Skeletal muscle cell (primary cell): ENCODE results near the gene NR2C2AP.

Source experiments
- DNase-seq: peaks from one replicate; pipeline ENCODE4 v3.0.0-alpha.2; 2010; ENCODE audit warnings: low read depth
- H3K4me3 ChIP-seq: 2 replicates; pipeline ENCODE4 v1.5.1; 2011; ENCODE audit warnings: low read depth, mild to moderate bottlenecking, control low read depth, low read length, moderate library complexity

Gene NR2C2AP

DNA sequence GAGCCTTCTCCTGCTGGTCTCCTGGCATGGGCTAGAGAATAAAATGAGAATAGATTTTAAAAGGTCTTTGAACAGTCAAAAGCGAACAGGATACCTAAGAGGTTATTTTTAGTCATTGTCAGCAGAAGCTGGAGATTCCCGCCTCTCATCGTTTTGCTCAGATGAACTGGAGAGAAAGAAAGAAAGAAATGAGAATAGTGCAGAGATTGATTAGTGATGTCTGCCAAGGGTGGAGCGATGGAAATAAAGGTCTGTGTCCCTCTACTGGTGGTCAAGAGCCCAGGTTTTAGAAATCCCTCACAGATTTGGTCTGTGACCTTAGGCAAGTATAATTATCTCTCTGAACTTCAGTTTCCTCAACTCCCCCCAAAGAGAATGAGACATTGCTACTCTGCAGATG lies 13.9 kb upstream of the NR2C2AP start:
- no peak for DNase-seq
- H3K4me3 ChIP-seq: no peak overlapping the region

DNA sequence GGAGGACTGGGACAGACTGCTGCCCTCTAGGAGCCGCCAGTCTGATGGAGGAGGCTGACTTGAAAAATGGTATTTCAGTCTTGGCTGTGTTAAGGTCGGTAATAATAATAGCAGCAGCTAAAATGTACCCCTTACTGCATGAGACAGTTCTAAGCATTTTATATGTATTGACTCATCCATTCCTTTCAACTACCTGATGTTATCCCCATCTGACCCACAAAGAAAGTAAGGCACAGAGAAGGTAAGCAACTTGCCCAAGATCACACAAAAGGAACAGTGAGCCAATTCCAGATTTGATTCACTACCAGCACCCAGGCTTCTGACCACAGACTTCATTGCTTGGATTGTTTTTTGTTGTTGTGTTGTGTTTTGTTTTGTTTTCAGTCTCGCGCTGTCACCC lies 12.6 kb upstream of the NR2C2AP start:
- no peak for DNase-seq
- no peak overlapping the region for H3K4me3 ChIP-seq

DNA sequence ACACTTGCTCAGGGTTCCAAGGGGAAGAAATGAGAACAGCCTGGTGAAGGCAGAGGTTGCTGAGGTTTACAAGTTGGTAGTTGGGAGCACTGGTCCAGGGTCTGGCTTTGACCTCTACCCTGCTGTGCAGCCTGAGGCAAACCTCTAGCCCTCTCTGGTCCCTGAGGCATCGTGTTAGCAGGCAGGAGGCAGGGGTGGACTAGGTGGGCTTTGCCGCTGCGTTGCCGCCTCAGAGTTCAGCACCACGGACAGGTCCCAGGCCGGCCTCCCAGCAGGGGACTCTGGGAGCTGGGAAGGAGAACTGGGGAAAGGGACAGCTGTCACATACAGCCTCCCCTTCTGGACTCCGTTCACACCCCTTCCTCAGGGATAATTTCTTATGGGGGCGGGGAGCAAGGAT lies 11.7 kb upstream of the NR2C2AP start:
- no peak overlapping the region for H3K4me3 ChIP-seq
- DNase-seq: no peak

DNA sequence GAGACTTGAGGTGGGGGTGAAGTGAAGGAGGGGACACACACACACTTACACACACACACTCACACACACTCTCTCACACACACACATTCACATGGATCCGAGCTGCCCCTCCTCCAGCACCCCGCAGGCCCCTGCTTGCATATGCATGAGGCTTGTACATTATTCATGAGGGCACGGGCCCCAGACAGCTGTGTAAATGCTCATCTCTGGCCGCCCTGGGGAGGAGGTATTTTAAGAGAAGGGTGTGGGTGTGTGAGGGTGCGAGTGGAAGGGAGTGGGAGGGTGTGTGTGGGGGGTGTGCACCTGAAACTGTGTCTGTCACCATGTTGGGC lies 10.9 kb upstream of the NR2C2AP start:
- no peak for DNase-seq
- H3K4me3 ChIP-seq: no peak overlapping the region

DNA sequence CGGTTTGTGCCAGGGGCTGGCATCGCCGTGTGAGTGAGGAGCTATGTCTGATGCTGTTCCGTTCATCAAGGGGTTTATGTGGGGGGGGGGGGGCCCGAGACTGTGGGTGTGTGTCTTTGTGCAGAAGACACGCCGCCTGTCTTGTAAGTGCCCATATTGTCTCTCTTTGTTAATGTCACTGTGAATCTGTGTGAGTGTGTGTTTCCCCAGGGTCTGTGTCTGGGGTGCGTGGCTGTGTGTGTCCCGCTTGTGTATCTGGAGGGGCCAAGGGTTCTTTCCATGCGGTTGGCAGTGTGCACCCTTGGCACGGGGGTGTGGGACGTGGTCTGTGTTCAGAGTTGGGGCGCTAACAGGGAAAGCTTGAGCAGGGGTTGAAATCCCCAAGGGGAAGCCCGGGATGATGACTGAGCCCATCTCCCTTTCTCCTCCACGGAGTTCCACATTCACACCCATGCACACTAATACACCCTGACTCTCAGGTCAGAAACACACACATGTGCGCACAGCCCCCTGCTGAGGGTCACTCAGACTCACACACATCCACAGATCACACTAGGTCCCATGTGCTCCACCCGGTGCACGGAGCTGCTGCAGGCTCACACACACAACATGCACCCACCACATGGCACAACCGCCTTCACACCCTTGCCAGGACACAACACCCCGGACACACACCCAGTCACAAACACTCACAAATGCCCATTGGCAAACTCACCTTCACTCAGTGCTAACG lies 10.4 kb upstream of the NR2C2AP start:
- H3K4me3 ChIP-seq: no peak overlapping the region
- DNase-seq: no peak

DNA sequence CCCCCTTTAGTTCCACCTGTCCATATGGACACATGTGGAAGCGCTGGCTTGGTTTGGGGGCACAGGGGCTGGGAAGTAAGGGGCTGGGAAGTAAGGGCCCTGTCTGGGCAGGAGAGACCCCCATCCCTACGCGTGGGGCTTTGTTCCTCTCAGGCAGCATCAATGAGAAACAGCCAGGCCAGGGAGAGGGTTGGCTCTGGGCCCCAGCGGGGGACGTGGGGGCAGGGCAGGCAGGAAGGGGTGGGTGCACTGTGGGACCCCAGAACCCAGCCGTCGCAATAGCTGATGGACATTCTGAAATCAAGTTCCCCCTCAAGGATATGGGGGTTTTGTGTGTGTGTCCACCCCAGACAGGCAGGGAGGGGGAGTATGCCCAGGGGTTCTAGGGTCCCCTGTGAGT lies 9.7 kb upstream of the NR2C2AP start:
- H3K4me3 ChIP-seq: no peak overlapping the region
- DNase-seq: no peak

DNA sequence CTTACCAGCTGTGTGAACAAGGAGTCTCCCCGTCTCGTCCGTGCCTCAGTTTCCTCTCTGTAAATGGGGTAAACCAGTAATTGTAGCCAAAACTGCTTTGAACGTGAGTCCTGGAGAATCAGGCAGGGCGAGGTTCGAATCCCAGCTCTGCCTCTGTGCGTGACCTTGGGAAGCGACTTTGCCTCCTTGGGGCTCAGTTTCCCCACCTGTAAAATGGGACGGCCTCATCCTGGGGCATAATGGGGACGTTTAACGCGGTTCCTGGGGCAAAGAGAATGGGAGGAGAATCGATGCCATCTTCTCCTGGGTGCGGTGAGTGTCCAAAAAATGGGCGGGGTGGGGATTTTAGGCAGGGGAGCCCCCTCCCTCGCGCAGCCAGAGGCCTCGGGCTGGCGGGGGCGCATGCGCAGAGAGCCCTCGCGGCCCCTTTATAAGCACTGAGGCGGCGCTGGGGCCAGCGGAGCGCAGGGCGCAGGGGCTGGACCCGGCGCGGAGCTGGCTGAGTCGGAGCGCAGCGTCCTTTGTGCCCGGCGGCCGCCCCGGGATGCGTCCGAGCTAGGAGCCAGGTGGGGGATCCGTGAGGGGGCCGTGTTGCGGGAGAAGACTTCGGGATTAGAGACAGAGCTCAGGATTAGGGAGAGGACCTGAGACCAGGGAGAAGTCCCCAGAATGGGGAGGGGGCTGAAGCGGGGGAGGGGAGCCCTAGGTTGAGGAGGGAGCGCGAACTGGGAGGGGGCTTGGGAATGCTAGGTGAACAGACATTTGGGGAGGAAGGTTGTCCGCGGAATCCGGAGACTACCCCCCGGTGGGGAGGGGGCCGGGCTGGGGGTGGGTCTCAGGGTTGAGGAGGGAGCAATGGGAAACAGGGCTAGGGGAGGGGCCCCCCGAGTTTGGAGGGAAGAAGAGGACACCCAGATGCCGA lies 8.5 kb upstream of the NR2C2AP start, which contains the start of gene NCAN:
Gene NCAN, plus strand, starts transcription at position 460 of the 922 bp plus-strand sequence. CDS start 4,996 bp downstream, outside the sequence.
- DNase-seq: no peak
- H3K4me3 ChIP-seq: no peak within 1 kb of the TSS

DNA sequence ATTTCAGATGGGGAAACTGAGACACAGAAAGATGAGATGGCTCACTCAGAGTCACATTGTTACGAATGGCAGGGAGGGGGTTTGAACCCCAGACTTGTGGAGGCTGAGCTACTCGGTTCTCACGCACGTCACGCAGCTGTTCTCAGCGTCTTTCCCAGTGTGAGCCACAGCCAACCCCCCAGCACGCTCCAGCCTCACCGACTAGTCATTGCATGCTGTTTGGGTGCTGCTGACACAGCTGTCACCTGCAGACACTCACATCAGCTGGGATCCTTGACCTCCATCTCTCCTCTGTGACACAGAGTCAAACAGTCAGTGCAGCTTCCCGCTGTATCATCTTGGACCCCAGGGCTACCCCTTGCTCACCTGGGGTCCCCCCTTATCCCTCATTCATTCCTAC lies 6.2 kb upstream of the NR2C2AP start:
- no peak for DNase-seq
- H3K4me3 ChIP-seq: no peak overlapping the region

DNA sequence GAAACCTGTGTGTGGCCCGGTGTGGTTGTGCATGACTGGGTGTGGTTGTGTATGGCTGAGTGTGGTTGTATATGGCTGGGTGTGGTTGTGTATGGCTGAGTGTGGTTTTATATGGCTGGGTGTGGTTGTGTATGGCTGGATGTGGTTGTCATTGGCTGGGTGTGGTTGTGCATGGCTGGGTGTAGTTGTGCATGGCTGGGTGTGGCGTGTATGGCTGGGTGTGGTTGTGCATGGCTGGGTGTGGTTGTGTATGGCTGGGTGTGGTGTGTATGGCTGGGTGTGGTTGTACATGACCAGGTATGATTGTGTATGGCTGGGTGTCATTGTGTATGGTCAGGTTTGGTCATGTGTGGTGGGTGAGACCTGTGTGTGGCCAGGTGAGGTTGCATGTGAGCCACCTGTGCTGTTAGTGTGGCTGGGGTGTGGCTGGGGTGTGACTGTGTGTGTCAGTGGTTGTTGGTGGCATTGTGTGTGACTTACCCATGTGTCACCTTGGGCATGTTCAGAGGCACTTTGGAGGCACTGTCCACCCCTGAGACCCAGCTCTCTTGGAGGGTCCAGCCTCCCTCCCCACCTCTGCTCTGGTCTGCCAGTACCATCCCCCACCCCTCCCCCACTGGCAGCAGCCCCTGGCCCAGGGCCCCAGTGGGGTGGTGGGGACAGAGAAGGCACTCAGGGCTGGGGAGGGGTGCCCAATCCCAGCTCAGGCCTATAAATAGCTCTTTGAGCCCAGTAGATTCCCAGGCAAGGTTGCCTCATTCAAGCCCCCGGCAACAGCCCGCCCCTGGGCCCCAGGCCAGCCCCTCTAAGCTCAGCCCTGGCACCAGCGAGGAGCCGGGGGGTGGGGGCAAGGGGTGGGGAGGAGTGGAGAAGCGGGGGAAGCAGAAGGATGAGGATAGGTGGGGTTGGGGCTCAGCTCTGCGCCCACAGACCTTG lies 4.7 kb upstream of the NR2C2AP start:
- no peak for DNase-seq
- H3K4me3 ChIP-seq: no peak overlapping the region

DNA sequence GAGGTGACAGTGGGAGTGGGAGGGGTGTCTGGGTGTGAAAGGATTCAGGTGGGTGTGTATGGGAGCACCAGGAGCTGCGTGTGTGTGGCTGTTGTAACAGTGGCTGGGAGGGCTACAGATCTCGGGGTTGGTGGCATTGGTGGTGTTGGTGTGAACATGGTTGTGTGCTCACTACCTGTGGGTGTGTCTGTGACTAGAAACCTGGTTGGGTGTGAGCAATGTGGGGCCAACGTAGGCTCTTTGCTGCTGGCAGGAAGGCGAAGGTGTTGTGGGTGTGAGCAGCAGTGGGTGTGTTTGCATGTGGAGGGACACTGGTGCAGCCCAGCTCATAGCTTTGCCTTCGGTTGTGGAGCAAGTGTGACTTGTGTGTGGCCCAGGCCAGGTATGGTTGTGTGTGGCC lies 3.7 kb upstream of the NR2C2AP start:
- DNase-seq: no peak
- no peak overlapping the region for H3K4me3 ChIP-seq

DNA sequence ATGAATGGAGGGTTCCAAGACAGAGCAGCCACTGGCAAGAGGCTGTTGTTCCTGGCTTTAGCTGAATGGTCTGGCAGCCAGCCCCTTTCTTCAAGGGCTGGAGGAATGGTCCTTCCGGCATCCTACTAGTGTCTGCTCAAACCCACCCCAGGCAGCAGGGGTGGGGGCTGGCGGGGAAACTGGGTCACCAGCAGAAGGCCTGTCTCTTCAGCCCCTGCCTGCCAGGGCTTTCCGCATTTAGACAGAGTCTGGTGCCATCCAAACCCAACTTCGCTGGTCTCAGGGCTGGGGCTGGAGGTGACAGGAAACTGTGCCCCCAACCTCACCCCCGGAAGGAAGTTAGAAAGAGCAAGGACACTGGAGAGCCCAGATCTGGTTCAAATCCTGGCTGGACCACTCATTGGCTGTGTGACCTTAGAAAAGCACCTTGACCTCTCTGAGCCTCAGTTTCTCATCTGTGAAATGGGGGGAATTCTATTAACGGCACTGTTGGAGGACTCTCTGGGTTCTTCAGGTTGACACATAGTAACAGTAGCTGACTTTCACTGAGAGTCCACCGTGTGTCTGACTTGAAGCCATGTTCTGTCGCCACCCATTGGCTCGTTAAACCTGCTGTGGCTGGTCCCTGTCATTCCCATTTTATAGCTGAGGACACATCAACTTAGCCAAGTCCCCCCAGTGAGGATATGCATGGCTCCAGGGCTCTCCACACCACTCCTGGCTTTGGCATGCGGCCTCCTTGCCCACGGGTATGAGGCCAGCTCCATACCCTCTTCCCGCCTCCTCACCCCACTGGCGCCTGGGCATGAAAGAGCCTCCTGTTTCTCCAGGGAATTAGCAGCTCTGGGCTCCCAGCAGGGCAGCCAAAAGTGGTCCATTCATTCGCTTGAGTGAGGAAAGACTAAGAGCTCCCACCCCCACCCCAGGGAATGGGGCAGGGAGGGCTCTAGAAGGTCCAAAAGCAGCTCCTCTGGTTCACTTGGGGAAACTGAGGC lies 2.5 kb upstream of the NR2C2AP start:
- H3K4me3 ChIP-seq: no peak overlapping the region
- no peak for DNase-seq

DNA sequence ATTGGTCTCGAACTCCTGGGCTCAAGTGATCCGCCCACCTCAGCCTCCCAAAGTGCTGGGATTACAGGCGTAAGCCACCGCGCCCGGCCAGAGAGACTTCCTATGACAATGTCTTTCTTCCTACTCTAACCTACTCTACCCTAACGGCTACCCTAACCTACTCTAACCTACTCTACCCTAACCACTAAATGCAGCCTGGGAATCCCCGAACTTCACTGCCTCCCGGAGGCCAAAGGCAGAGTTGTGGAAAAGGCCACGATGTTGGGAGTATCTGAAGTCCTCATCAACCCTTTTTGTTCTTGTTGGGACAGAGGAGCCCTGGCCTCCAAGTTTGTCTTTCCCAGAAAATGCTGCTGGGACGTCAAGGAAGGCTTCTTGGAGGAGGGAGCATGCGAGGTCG lies 967 bp upstream of the NR2C2AP start:
- H3K4me3 ChIP-seq: no peak overlapping the region
- DNase-seq: no peak

DNA sequence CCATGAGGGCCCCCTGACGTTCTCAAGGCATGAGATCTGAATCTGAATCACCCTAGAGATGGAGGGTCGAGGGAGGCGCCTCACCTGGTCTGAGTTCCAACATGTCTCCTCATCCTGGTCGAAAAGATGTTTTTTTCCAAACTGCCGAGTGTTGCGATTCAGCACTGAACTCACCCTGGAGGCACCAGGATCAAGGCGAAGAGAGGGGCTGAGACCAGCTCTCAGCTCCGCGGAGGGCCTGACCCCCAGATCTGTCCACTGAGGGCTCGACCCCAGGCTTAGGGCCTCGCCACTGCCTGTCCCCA lies 555 bp downstream of the NR2C2AP start:
- no peak for DNase-seq
- peak overlapping the region; percentile 83 for H3K4me3 ChIP-seq

DNA sequence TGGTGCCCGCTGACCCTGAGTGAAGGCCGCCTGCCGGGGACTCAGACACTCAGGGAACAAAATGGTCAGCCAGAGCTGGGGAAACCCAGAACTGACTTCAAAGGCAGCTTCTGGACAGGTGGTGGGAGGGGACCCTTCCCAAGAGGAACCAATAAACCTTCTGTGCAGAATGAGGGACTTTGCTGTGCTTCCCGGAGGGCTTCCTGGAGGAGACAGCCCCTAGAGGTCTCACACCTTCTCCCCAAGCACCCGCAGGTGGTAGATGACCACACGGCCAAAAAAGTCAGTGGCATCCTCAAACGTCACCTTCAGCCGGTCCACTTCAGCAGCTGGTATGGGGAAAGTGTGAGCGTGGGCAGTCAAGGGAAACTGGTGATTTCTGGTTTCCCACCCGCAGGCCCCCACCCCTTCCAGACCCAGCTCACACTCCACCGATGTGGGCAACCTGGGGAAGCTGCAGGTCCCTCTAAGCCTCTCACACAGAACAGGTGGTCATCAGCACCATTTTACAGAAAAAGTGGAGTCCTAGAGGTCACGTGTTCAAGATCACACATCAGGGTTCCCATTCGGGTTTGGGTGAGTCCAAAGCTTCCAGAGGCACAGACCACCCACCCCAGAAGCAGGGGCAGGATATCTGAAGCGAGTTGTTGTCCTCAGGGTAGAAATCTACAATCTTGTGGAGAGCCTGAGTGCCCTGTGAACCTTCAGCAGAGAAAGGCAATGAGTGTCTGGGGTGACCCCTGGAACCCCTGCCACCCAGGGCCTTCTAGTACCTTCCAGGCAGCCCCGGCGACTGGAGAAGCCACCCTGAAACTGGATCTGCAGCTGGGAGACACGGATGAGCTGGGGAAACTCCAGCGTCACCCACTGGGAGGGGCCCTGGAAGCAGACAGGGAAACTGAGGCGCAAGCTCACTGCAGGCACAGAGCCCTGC lies 1.2 kb downstream of the NR2C2AP start:
- peak overlapping the region; percentile 83 for H3K4me3 ChIP-seq
- DNase-seq: no peak

DNA sequence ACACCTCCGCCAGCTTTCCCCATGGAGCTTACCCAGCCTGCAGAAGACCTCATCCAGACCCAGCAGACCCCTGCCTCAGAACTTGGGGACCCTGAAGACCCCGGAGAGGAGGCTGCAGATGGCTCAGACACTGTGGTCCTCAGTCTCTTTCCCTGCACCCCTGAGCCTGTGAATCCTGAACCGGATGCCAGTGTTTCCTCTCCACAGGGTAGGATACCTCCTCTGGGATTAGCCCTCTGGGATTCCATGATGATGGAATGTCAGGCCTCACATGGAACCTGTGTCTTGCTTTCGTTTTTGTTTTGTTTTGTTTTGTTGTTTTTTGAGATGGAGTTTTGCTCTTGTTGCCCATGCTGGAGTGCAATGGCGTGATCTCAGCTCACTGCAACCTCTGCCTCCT lies 9.3 kb downstream of the NR2C2AP start:
- no peak for DNase-seq
- no peak overlapping the region for H3K4me3 ChIP-seq

DNA sequence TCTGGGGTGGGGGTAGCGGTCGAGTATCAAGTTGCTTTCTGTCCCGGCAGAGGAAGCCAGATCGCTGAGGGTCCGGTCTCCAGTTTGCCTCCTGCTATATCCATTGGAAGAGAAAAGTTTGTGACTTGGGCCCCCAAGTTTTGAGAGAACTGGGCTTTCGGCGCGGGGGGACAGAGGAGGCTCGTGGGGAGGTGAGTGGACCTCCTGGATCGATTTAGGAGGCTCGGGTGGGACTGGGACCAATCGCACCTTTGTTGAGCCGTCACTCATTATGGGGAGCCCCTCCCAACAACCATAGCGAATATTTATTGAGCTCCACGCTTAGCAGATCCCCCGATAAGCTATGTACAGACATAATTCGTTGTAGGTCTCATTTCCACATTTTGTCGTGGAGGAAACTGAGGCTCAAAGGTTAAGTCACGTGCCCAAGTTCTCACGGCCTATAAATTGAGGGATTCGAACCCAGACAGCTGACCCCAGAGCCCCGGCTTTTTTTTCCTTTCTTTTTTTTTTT lies 10.2 kb downstream of the NR2C2AP start:
- no peak for DNase-seq
- H3K4me3 ChIP-seq: peak overlapping the region; percentile 86

DNA sequence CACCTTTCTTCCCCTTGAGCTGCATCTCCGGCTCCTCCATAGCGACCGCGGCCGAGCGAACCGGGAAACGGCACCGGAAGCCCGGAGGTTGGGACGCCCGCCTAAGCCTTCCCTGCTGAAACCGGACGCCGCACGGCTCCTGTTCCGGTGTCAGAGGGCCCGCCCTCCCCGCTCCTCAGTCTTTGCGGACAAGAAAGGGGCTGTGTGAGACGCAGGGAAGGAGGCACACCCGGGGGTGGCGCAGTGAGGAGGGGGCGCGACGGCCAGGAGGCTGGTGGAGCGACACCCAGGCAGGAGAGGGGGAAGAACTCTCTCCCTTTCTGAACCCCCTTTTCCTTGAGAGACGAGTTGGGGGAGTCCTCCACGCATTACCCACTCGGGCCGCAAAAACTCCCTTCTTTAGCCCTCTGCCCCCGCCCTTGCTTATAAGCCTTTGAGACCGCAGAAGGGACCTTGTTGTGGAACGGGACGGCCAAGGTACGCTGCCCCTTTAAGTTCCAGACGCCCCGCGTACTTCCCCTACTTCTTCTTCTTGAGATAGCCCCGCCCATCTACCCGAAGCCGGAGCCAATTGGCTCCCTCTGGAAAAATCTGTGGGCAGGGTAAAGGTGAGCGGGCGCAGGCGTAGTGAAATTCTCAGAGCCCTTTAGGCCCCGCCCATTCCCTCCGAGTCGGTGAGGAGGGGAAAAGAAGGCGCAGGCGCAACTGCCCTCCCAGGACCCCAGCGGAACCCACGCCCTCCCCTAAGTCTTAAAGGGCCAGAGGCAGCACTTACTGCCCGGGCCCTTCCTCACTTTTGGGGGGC lies 10.9 kb downstream of the NR2C2AP start, which contains the start of the genes BORCS8 and RFXANK:
Gene BORCS8, minus strand, starts transcription at position 75 of the 805 bp plus-strand sequence. Its CDS starts 35 bp downstream, at position 40.
Gene RFXANK, plus strand, starts transcription at position 181 of the 805 bp plus-strand sequence. CDS start 1,689 bp downstream, outside the sequence.
- H3K4me3 ChIP-seq: peak within 1 kb of the TSS; percentile 86
- DNase-seq: peak; percentile 96
